HG03575 (cell line): Measurements from ENCODE around the gene FARS2.

Experiments
- ATAC-seq: cut with Tn5 transposase; IDR thresholded peaks from one replicate; pipeline ENCODE4 v1.9.1; 2021; ENCODE audit not compliant: unreplicated experiment, insufficient number of reproducible peaks, low FRiP score; ENCODE audit errors: extremely low read depth

FARS2 gene

DNA sequence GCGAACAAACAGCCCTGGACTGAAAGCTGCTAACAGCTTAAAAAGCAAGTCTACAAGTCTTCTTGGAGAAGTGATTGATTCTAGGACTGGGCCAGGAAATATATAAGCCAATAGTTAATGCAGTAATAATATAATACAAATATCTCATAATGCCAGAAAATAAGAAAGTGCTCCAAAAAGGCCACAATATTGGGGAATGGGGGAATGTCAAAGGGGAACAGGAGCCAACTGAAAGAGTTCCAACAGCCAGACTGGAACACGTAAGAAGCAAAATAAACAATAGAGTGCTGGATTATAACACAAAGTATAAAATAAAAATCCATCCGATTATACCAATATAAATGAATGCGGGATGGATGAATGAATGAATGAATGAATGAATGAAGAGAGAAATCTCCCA lies 449.6 kb downstream of the FARS2 start:
- ATAC-seq, result no peak

DNA sequence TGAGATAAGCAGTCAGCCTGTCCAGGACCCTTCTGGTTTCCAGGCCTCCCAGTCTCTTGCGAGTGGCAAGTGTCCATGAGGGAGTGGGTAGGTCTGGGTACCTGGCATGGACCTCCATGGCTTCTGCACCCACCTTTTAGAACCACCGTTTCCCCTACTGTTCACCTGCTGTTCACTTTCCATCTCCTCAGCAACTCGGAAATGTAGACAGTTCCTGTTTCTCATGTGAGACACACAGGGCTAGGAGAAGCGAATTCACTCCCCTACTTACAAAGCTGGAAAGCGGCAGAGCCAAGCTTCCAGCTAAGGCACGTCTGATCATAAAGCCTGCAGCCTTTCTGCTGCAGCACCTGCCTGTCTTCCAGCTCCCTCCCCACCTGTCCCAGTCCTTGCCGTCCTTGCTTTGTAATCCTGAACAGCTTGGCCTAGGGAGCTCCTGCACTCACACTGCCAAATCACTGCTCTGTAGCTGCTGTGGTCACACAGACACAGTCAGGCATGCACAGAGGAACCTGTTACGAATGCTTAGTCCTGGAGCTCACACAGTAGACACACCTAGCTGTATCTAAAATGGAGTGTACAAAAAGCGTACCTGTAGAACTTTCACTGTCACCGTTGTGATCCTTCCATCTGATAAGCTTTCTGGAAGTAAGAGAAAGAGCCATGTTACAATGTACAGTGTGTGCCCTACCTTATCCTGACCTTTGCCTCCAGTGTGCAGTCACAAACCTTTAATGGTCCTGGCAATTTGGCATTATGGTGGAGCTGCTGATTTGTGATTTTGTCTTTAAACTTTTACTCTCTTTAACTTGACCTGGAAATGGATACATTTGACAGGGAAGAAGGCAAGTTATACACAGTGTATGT lies 451.3 kb downstream of the FARS2 start:
- ATAC-seq, result no peak

DNA sequence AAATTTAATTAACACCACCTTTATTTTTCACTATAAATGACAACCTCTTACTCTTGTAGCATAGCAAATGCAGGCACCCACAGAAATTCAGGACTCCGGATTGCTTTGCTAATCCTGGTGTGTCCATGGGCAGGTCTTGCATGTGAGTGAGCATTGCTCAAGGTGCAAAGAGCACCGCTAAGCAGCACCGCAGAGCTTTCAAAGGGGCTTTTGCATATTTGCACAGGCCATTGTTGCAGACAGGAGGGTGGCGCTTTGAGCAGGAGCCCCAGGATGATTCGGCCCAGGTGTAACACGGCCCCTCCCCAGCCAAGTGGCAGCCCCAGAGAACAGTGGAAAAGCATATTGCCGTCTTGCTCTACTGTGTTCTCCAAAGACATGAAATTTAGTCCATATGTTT lies 452.2 kb downstream of the FARS2 start:
- no peak for ATAC-seq

DNA sequence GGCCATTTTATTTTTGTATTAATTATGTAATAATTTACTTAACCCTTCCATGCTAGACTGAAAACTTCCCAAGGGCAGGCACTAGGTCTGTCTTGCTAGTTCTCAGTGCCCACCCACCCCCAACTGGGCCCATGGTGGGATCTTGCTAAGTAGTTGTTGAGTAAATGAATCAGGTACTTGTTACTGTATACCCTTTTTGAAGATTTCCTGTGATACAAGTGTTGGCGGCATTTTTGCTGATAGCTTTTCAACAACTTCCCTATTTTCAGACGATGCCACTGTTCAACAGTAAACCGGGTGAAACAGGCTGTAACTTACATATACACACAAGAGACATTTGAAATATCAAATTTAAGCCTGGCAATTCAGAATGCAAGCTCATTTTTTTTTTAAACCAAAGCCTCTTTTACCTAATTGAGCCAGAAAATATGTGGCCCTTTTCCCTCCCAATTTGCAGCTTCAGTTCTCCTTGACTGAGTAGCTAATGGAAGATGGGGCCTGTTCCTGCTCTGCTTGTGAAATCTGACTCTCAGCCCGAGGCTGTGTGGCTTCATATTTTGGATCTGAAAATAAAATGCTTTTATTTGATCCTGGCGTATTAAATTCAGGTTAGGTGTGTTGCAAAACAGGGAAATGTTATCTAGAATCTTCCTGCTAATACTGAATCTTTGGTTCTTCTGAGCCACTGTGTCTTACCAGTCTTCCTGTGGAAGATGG lies 457.1 kb downstream of the FARS2 start:
- ATAC-seq, result no peak

DNA sequence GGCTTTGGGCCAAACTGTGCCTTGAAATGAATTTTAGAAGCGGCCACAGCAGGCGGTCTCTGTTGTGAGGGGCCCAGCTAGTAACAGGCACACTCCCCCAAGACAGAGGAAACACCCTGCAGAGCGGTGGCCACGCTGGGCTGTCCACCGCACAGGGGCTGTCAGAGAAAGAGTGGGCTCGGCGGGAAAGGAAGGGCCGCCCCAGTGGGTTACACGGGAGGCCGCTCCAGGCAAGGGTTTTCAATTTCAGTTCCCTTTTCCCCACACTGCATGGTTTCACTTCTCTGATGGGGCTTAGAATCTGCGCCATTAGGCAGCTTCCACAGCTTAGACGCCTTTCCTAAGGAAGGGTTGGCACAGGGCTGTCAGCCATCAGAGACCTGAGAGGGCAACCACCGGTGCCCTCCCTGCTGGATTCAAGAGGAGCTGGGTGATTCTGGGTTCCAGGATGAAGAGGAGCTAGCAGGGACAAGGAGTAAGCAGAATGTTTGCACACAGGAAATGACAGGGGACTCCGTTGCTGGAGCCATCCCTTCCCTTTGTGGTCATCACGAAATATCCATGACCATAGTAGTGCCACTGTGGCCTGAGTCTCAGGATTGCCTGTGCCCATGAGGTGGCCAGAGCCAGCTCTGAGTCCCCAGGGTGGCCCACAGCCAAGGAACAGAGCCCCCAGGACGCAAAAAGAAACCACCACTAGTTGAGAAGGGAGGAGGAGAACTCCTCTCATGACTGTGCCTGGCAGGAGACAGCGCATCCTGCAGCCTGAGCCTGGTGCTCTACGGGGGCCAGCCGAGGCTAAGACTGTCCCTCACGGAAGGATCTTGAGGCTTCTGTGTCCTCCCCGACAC lies 462.8 kb downstream of the FARS2 start:
- ATAC-seq, result peak; percentile 85

DNA sequence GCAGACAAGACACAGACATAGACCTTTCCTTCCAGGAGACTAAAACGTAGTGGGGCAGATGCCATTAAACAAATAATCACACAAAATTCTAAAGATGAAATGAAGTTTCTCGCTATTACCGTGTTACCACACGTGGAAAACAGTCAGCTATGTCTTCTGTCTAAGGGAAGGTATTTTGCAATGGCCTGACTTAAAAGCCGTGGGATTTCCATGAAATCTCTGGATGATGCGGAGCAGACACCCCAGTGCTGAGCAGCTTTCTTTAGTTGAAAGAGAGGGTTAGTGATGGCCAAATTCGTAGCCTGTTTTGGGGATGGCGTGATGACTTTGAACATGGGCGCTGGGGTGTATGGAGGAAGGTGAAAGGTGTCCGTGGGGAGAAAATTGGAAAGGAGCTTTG lies 463.6 kb downstream of the FARS2 start:
- no peak for ATAC-seq

DNA sequence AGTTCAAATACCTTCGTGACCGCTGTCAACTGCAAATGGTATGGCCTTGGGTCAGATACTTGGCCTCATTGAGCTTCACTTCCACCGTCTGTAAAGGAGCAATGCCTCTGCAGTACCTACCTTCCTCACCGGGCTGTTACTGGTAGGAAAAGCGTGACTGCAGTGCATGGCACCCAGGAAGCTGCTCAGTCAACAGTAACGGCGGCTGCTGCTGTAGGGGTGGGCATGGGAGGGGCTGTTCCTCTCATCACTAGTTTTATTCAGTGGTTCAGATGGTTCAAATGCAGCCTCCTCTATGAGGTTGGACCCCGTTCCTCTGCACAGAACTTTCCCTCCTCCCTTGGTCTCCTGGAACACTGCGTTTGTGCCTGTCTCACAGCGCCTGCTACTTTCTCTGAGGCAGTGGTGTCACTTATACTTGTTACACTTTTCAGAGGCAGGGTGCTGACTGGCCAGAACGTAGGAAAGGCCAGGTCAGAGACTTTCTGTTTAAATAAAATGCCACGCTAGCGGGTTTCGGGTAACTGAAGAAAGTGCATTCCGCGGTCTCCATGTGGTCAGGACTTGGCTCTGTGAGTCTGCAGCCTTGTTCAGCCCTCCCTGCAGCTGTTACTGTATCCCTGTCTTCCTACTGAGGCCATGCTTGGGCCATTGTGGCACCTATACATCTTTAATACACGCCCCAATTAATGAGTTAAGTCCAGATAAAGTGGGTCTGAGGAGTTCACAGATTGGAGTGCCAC lies 465.8 kb downstream of the FARS2 start:
- no peak for ATAC-seq

DNA sequence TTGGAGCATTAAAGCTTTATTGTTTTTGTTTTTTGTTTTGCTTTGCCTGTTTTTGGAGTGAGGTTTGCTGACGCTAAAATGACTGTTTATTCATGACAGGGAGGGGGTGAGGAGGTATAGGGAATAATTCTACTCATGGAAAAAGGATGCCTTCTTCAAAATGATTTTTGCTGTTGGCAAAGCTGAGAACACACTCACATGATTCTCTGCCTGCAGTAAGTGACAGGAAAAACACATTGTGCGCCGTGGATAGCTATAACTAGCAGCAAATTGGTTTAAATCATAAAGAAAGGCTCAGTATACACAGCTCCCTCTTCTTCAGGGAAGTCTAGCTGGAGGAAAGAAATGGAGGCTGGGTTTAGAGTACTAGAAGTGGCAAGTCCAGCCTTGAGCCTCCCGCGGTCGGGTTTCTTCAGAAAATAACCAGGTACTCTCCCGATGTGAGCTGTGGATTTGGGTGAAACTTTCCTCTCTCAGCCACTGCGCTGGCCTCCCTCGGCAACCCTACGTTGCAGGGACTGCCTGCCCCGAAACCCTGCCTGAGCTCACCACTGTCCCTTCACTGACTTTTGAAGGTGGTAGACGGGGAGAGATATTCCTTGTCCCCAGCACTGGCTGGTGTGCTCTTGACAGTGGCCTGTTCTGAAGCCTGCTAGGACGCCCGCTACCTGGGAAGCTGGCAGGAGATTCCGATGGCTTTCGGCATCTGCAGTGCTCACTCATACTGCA lies 467.2 kb downstream of the FARS2 start:
- no peak for ATAC-seq

DNA sequence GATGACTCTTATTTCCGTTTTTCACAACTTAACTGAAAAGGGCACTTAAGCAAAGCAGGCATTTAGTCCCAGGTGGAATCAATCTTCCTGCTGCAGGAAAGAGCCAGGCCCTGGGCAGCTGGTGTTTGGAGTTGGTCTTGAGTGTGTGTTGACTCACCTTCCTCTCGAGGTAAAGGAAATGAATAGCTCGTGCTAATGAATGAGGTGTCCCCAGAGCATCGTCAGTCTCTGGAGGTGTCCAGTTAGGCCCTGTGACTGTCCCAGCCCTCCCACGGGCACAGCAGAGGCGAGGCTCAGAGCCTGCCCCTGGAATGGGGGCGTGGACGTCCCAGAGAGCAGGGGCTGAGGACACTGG lies 467.7 kb downstream of the FARS2 start:
- ATAC-seq, result no peak

DNA sequence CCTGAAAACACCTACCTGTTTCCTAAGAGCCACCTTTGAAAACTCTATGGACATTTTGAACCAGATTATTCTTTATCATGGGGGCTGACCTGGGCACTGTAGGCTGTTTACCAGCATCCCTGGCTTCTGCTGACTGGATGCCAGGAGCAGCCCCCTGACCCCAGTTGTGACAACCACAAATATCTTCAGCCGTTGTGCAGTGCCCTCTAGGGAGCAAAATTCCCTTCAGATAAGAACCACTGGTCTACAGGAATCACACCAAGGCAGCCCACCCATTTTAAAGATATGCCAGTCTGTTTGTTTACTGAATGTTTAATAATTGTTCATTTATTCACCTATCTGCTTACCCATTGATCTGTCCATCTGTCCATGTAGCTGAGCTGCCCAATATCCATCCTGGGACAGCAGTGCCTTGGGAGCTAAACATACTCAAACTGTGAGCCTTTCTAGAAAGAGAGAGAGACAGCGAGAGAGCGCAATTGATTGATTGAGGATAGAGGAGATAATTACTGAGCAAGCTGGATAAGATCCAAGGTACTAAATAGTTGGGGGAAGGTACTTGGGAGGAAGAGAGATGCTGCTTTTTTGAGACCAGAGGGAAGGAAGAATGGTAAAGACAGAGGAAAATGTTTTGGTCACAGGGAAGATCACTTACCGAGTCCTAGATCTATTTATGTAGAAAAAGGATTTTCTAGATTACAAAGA lies 468.7 kb downstream of the FARS2 start:
- ATAC-seq, result no peak

DNA sequence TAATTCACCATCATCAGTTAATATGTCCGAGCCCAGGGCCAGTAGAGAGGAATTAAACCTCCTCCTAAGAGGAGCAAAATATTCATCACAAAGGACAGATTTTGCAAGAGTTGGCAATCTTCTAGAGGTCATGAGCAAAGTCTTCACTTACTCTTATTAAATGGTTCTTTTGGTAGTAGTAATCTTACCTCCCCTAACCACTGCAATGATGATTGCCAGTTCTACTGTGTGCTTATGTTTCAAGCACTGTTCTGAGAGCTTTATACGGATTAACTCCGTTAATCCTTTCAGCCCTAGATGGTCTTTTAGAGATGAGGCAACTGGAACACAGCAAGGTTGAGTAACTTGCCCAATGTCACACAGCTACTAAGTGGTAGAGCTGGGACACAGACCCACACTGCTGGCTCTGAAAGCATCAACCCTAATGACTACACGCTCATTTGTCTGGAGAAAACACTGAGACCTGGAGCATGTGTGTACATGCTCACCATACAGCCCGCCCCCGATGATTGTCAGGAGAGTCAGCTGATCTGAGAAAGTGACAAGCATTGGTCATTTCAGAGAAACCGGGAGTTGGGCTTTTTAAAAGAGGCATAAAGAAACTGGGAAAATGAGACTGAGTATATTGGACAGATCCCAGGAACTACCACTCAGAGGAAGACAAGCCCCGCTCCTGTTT lies 469.4 kb downstream of the FARS2 start:
- no peak for ATAC-seq

DNA sequence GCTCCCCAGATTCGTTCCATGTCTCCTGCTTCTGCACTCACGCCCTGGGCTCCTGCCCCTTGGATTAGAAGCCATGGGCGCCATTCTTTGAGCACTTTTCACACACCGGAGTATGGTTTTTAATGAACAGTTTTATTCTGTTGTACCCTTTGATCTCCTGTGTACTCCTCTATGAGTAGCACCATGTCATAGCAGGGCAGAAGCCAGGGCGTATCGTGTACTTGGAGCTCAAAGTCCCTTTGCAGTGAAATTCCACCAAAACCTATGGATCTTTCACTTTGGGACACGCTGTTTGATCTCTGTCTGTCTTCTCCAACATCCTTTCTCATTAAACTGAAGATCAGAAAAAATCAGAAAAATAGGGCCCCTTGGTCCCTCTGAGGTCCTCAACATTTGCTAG lies 470.1 kb downstream of the FARS2 start:
- ATAC-seq, result no peak

DNA sequence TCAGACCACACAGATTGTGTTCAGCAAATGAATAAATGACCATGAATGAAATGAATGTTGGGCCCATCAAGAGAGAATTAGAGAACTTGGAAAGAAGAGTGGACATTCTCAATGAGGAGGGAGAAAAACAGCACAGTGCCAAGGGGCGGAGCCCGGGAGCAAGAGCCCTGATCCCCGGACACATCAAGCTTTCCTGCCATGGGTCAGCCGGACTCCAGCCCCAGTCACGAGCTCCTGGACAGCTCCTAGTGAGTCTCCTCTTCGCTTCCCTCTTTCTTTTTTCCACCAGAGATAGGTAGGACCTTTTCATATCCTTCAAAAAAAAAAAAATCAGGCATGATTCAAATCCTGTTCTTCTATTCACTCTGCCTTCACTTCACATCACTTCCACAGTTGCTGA lies 471.2 kb downstream of the FARS2 start:
- ATAC-seq, result no peak

DNA sequence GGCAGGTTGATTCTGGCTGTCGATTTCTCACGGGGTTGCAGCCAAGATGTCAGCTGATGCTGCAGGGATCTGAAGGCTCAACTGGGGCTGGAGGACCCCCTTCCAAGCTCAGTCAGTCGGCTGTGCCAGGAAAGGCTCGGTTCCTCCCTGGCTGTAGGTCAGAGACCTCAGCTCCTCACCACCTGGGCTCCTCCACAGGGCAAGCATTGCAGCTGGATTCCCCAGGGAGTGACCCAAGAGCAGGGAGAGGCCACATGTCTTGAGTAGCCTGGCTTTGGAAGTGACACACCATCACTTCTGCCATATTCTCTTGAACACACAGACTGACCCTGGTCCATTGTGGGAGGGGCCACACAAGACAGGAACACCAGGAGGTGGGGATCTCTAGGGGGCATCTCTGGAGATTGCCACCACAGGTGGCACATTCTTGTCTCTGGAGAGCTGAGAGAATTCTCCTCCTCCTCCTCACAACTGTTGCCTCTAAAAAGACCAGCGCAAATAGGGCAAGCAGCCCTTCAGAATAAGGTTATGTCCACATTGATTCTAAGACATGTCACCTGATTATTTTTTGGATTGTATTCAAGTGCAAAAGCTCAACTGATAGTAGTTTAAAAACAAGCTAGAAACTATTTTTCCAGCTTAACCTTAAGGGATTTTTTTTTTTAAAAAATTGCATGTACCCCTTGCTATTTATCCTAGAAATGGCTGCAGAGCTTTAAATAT lies 474.9 kb downstream of the FARS2 start:
- ATAC-seq, result no peak

DNA sequence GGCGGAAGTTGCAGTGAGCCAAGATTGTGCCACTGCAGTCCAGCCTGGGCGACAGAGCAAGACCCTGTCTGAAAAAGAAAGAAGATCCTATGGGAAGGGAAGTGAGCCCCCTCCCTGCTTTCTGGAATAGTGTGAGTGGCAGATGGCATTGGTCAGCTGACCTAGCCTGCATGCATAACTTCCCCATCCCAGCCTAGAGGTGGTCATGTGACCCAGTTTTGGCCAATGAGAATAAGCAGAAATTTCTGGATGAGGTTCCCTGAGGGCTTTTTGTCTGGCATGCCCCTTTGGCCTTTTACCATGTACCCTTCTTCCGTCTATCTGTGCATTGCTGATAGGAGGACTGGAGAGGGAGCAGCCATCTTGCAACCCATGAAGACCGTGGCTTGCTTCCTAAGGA lies 476.1 kb downstream of the FARS2 start:
- no peak for ATAC-seq

DNA sequence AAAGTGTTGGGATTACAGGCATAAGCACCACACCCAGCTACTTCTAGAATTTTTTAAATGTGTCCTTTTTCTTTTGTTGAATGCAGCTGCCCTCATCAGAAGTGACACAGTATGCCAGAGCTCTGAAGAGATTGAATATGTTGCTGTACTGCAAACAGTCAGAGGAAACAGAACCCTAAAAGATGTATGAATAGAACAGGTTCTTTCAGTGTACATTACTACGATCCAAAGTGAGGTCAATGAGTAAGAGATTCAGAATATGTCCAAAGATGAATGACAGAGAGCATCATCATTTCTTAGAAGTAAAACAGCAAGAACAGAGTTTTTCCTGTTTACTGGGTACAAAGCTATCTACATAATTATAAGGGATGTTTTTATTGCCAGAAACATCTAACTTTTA lies 476.9 kb downstream of the FARS2 start:
- ATAC-seq, result no peak

DNA sequence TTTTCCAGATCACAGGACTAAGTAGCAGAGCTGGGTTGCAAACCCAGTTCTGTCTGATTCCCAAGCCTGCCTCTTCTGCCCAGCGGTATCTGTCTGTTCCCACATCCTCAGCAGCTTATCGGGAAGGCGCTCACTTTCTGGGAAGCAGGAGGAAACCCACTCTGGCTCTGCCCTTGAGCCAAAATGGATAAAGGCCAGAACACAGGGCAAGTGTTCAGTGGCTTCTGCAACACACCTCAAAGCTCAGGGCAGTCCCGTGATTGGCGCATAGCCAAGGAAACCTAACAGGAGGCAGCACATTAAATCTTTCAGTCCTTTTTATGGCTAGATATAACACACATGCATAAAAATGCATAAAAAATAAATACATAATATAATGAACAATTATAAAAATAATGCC lies 483.2 kb downstream of the FARS2 start:
- ATAC-seq, result no peak
